OCI-M2 (cell line): ENCODE data around the gene SYNGR3.
"Not testable (repeated sequence)": the region's sequence is repeated elsewhere in the genome, so short reads cannot be mapped to it uniquely, and the experiment has no call there.

Experiments
- DNase-seq: peaks from one replicate; lab custom pipeline; 2025; ENCODE audit not compliant: unreplicated experiment; lab: John Stamatoyannopoulos, UW

Gene SYNGR3

GRCh38 chr16:2027024-2028010 is 37.5 kb downstream of the SYNGR3 start:
- no peak for DNase-seq

- DNase-seq, result no peak
These were observed 38.4 kb downstream of the SYNGR3 start for GRCh38 chr16:2028146-2028545.

GRCh38 chr16:2028620-2029220 is 39.0 kb downstream of the SYNGR3 start:
- no peak for DNase-seq

GRCh38 chr16:2029350-2029749 is 39.6 kb downstream of the SYNGR3 start:
- no peak for DNase-seq

- no peak for DNase-seq
These were observed 40.3 kb downstream of the SYNGR3 start for GRCh38 chr16:2030036-2030435.

- no peak for DNase-seq
These were observed 41.4 kb downstream of the SYNGR3 start for GRCh38 chr16:2031081-2031577.

GRCh38 chr16:2032285-2033056 is 42.7 kb downstream of the SYNGR3 start:
- DNase-seq, result no peak

GRCh38 chr16:2033057-2033908 is 43.5 kb downstream of the SYNGR3 start:
- DNase-seq, result no peak

- not testable (repeated sequence) for DNase-seq
These were observed 44.3 kb downstream of the SYNGR3 start for GRCh38 chr16:2033909-2034695.

GRCh38 chr16:2034696-2035430 is 45.1 kb downstream of the SYNGR3 start:
- no peak for DNase-seq

GRCh38 chr16:2035431-2036199 is 45.8 kb downstream of the SYNGR3 start:
- DNase-seq, result no peak

- no peak for DNase-seq
These were observed 46.6 kb downstream of the SYNGR3 start for GRCh38 chr16:2036200-2036966.

- no peak for DNase-seq
These were observed 47.3 kb downstream of the SYNGR3 start for GRCh38 chr16:2037115-2037514.

- no peak for DNase-seq
These were observed 48.0 kb downstream of the SYNGR3 start for GRCh38 chr16:2037647-2038381.

GRCh38 chr16:2038382-2039231 is 48.8 kb downstream of the SYNGR3 start:
- DNase-seq, result no peak
